Fibroblast of mammary gland (primary cell): Measurements from ENCODE around the gene CLTB.

Experiments used
- DNase-seq: peaks from one replicate; pipeline ENCODE4 v3.0.0-alpha.2; 2010; ENCODE audit warnings: low read depth
- H3K4me3 ChIP-seq: 2 replicates; pipeline ENCODE4 v1.5.1; 2011; ENCODE audit warnings: low read depth, mild to moderate bottlenecking, low read length, moderate library complexity; ENCODE audit not compliant: control insufficient read depth
- CTCF ChIP-seq: conservative IDR thresholded peaks from 2 replicates; pipeline ENCODE4 v1.5.1; 2011; ENCODE audit warnings: low read depth, low read length, inconsistent platforms; ENCODE audit not compliant: control insufficient read depth, insufficient read depth

The CLTB gene

DNA sequence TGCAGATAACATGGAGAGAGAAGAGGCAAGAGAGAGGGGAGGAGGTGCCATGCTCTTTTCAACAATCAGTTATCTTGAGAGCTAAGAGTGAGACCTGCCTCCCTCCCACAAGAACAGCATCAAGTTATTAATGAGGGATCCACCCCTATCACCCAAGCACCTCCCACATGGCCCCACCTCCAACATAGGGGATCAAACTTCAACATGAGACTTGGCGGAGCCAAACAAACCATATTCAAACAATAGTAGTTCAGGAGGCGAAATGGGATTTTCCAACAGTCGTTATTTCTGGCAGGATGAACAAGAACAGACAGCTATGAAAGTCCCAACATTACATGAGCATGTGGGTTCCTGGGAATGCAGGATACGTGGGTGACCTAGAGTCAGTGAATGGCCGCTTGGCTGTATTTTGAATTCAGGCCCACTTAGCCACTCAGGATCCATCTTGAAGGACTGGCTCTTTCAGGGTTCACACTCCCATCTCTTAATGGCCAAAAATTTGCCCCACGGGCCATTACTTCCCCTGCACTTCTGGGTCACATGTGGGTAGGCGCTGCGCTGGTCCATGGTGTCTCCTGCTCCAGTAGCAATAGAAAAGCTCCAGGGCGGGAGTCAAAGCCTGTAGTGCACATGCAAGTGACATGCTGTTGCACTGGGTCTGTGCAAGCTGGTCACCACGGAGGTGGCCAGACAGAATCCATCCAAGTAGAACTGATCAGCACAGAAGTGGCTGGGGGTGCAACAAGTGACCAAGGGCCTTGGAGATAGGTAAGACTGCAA is 24.8 kb upstream of the CLTB start:
- no peak overlapping the region for H3K4me3 ChIP-seq
- no peak for TF ChIP-seq CTCF
- no peak for DNase-seq

- no peak overlapping the region for H3K4me3 ChIP-seq
- no peak for TF ChIP-seq CTCF
- peak; percentile 80 for DNase-seq
Observed at GRCh38 chr5:176438959-176439757, 22.8 kb upstream of the CLTB start.

GRCh38 chr5:176436656-176437055 is 20.3 kb upstream of the CLTB start:
- DNase-seq, result peak; percentile 52
- no peak for TF ChIP-seq CTCF
- H3K4me3 ChIP-seq, result no peak overlapping the region

GRCh38 chr5:176432707-176433106 is 16.4 kb upstream of the CLTB start:
- H3K4me3 ChIP-seq, result no peak overlapping the region
- no peak for TF ChIP-seq CTCF
- no peak for DNase-seq

GRCh38 chr5:176429972-176430371 is 13.6 kb upstream of the CLTB start:
- H3K4me3 ChIP-seq, result no peak overlapping the region
- no peak for TF ChIP-seq CTCF
- no peak for DNase-seq

DNA sequence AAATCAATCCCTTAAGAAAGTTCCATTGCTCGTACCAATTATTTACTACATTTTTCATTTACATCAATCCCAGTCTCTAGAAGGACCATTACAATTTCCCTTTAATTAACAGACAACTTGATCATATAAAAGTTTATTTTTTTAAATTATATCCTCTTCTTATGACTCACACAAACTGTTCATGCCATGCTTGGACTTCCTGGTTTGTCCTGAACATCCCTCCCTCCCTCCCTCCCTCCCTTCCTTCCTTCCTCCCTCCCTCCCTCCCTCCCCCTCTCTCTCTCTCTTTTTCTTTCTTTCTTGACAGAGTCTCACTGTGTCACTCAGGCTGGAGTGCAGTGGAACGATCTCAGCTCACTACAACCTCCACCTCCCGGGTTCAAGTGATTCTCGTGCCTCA is 11.6 kb upstream of the CLTB start:
- no peak for TF ChIP-seq CTCF
- H3K4me3 ChIP-seq, result no peak overlapping the region
- peak; percentile 55 for DNase-seq
